Measurements from ENCODE around the gene USP13. TPM values are rescaled to one million over a fixed set of nuclear protein-coding genes. Genes with fewer than 3 reads are reported as not detected.

The USP13 gene
- total and polyA plus RNA-seq, 2 experiments from 2014 or later = 9.6 to 22.7 TPM

- Histone ChIP-seq H3K4me1 (ENCODE audit: insufficient read depth) (peaks cover 2% of the 10 kb centered on the region; the same call in 1 of the 2 replicates), H3K27me3 (ENCODE audit: insufficient read depth) (no peaks in the 10 kb centered on the region), H3K36me3 (ENCODE audit: insufficient read depth) (no peaks in the 10 kb centered on the region), H3K27ac (ENCODE audit: low read depth) (no peak overlapping the region), H3K79me2 (replicated peaks; ENCODE audit: insufficient read depth) (no peaks in the 10 kb centered on the region), H3F3A (replicated peaks; ENCODE audit: low read depth) (no peaks in the 10 kb centered on the region), H3K9me2 (ENCODE audit: insufficient read depth) (0 out of 2 replicates have a peak, but pooled peaks cover 7% of the 10 kb centered on the region), H4K20me1 (replicated peaks; ENCODE audit: insufficient read depth) (no peaks in the 10 kb centered on the region; the same call in 1 of the 2 replicates), H2AFZ (no peak overlapping the region), H3K4me3 (no peak overlapping the region), H3K4me2 (no peak overlapping the region)
- no peaks in the 10 kb centered on the region for H3K36me3 Mint-ChIP-seq (ENCODE audit: low read depth)
- no peaks in the 10 kb centered on the region; the same call in 2 of the 3 replicates for H3K4me1 Mint-ChIP-seq
- H3K4me3 Mint-ChIP-seq = no peak overlapping the region
- DNase-seq (ENCODE audit: low spot score) (no peak), ATAC-seq (no peak)
- no peaks in the 10 kb centered on the region for H3K9me3 Mint-ChIP-seq
- no peak overlapping the region for H3K27ac Mint-ChIP-seq
- TF ChIP-seq STAT1 (IDR thresholded peaks at IDR 0.05; ENCODE audit: unreplicated experiment) = no peak
- TF ChIP-seq ZNF114 (CRISPR knock-in tag; IDR thresholded peaks at IDR 0.05) = no peak
- H3K27me3 Mint-ChIP-seq (ENCODE audit: insufficient read depth, low read depth, poor library complexity) = peaks cover 2% of the 10 kb centered on the region
Observed at GRCh38 chr3:179796421-179796820, 143.6 kb downstream of the USP13 start.

- no peak for ATAC-seq
- no peaks in the 10 kb centered on the region; the same call in 1 of the 2 replicates for H4K20me1 ChIP-seq (replicated peaks; ENCODE audit: insufficient read depth)
- no peak for TF ChIP-seq REST (IDR thresholded peaks at IDR 0.05; ENCODE audit: unreplicated experiment)
- TF ChIP-seq JUNB (IDR thresholded peaks at IDR 0.05; ENCODE audit: unreplicated experiment) = no peak
- no peak for TF ChIP-seq EZH2phosphoT487 (IDR thresholded peaks at IDR 0.05; ENCODE audit: unreplicated experiment)
- TF ChIP-seq CTCF (conservative IDR thresholded peaks at IDR 0.05; ENCODE audit: low read depth in 2 of 2) = no peak
- no peak for TF ChIP-seq NANOG (IDR thresholded peaks at IDR 0.05; ENCODE audit: borderline replicate concordance)
- TF ChIP-seq ZNF462 (CRISPR knock-in tag; IDR thresholded peaks at IDR 0.05) = no peak
- no peak for TF ChIP-seq ETS1 (IDR thresholded peaks at IDR 0.05)
- TF ChIP-seq ZNF114 (CRISPR knock-in tag; IDR thresholded peaks at IDR 0.05) = no peak
- TF ChIP-seq STAT1 (IDR thresholded peaks at IDR 0.05; ENCODE audit: unreplicated experiment) = no peak
Observed at GRCh38 chr3:179797192-179797591, 144.4 kb downstream of the USP13 start.

More at GRCh38 chr3:179797192-179797591, 144.4 kb downstream of the USP13 start:
- Mint-ChIP-seq H3K36me3 (ENCODE audit: low read depth) (no peaks in the 10 kb centered on the region), H3K27ac (no peak overlapping the region), H3K4me1 (no peaks in the 10 kb centered on the region), H3K9me3 (no peaks in the 10 kb centered on the region), H3K27me3 (ENCODE audit: insufficient read depth, low read depth, poor library complexity) (no peaks in the 10 kb centered on the region), H3K4me3 (no peak overlapping the region)
- Histone ChIP-seq H3K4me2 (no peak overlapping the region), H3K4me3 (no peak overlapping the region), H3F3A (replicated peaks; ENCODE audit: low read depth) (no peaks in the 10 kb centered on the region), H3K9me2 (ENCODE audit: insufficient read depth) (0 out of 2 replicates have a peak, but pooled peaks cover under 1% of the 10 kb centered on the region), H3K27ac (ENCODE audit: low read depth) (no peak overlapping the region), H3K27me3 (ENCODE audit: insufficient read depth) (no peaks in the 10 kb centered on the region), H3K4me1 (ENCODE audit: insufficient read depth) (peaks cover 2% of the 10 kb centered on the region; the same call in 1 of the 2 replicates), H2AFZ (no peak overlapping the region), H3K79me2 (replicated peaks; ENCODE audit: insufficient read depth) (no peaks in the 10 kb centered on the region), H3K36me3 (ENCODE audit: insufficient read depth) (no peaks in the 10 kb centered on the region)
- no peak for DNase-seq (ENCODE audit: low spot score)
